GM21526 (cell line): Measurements from ENCODE around the gene KL.

ENCODE experiments used
- ATAC-seq: cut with Tn5 transposase; IDR thresholded peaks from one replicate; pipeline ENCODE4 v1.9.1; 2021; ENCODE audit warnings: moderate library complexity; ENCODE audit not compliant: unreplicated experiment, low FRiP score

Gene KL

DNA sequence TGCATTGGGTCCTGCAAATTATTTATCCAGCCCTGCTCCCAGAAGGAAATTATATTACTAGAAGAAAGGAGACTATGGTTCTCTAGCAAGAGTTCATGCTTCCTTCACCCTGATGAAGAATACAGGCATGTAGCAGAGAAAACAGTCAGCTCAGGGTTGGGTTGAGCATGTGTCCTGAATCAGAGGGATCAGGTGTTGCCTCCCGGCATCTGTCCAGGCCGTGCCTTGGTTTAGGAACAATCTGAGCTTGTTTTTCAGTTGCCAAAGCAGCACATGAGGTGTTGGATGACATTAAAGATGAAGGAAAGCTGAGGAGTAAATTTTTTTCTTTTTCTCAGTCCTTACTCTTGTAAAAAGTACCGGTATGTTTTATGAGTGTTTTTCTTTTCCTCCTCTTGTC is 62.0 kb downstream of the KL start:
- ATAC-seq: no peak

DNA sequence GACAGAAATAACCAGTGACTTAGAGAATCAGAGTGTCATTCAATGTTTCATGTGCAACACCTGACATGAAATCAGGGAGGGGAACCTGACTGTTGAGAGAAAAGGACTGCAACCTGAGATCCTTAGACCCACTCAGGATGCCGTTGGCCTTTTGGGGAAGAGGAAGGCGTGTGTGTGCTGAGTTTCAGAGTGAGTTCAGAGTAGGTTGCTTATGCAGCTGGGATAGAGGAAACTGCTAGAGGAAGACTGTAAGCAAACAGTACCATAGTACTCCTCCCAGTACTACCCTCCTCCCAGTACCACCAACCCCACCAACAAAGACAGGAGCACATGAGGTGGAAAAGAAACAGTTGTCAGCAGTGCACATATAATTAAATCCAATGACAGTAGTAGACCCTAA is 63.7 kb downstream of the KL start:
- no peak for ATAC-seq

DNA sequence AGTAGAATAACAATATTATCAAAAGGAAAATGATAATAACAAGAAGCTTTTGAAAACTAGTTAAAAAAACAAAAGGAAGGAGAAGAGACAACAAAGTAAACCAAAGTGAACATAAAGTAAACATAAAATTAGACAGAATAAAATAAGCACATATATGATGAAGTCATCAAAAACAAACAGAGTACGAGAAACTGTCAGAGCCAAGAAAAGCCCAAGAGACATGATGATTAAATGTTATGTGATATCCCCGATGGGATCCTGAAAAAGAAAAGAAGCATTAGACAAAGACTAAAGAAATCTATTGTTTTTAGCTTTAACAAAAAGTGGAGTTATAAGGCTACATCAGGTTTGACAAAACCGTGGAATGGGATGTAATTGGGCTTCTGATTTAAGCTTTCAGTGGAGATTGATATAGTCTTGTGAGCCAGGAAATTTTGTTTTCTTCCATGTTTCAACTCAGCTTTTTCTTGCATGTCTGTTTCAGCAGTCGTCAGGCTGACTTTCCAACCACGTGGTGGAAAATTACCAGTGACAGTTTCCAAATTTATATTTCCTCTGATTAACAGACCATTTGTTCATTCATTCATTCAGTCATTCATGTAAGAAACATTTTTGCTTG is 64.9 kb downstream of the KL start:
- ATAC-seq: no peak

DNA sequence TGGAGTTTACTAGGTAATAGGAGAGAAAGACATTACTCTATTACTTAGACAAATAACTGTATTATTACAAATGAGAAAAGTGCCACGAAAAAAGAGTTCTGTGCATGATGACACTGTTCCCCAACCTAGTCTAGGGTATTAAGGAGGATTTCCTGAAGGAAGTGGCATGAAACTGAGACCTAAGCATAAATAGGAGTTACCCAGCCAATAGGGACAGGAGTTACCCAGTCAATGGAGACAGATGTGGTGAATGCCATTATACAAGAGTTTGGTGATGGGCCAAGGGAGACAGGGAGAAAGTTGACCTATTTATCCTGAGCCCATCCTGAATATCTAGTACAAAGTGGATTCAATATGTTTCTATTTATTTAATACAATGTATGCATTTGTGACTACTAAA is 65.4 kb downstream of the KL start:
- ATAC-seq: no peak

DNA sequence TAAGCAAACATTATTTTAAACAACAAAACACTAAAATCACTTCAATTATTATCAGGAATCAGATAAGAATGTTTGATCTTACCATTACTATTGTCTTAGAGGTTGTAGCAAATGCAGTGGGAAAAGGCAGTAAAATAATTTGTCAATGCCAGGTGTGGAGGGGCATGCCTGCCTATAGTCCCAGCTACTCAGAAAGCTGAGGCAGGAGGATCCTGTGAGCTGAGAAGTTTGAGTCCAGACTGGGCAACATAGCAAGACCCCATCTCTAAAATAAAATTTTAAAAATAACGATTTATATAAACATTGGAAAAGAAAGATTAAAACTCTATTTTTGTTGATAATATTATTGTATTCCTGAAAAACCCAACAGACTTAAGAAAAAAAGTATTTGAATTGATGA is 66.8 kb downstream of the KL start:
- ATAC-seq: no peak

DNA sequence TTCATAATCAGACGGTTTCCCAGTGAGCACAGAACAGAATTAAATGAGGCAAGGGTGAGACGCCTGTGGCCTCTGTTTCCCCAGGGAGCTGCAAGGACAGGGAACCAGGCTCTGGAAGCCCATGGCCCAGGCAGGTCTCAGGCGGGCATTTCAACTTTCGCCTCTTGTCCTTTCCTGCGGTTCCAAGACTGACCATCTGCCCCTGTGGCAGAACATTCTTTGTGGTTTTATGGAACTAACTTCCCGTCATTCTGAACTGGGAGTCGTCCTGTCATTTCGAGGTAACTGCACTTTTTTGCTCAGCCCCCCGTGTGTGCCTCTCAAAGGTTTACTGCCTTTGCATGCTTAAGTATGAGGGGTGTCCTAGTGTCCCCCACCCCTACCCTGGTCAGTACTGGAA is 70.9 kb downstream of the KL start:
- no peak for ATAC-seq

DNA sequence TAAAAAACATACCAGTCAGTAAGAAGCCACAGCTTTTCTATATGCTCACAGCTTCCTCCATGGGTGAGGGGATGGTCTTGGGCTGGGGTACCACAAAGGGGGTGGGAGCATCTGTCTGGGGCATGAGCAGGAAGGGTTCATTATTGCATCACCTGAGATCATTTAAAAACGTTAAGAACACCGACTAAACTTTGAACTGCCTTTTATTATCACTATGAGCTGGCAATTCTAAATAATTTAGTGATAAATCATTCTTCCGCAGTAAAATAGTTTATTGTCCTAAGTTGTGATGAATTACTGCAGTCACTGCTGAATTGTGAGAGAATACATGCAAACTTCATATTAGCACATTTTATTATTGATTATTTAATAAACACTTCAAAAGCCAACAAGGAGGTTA is 71.6 kb downstream of the KL start:
- ATAC-seq: no peak

DNA sequence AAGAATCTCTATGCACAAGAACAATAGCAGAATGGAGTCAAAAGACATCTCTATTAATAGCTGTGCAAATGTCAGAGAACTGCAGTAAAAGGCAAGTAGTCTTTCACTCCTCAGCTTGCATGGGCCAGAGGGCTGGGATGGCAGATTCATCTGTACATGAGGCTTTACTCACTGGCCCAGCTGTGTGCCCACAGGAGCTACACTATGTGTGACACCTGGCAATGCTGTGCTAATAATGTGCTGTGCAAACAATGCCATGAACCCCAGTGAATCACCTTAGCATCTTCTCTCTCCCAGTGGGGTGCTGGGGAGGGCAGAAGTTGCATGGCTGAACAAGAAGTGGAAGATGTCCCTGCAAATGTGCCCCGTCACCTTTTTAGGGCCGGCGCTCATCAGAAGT is 73.1 kb downstream of the KL start:
- no peak for ATAC-seq

DNA sequence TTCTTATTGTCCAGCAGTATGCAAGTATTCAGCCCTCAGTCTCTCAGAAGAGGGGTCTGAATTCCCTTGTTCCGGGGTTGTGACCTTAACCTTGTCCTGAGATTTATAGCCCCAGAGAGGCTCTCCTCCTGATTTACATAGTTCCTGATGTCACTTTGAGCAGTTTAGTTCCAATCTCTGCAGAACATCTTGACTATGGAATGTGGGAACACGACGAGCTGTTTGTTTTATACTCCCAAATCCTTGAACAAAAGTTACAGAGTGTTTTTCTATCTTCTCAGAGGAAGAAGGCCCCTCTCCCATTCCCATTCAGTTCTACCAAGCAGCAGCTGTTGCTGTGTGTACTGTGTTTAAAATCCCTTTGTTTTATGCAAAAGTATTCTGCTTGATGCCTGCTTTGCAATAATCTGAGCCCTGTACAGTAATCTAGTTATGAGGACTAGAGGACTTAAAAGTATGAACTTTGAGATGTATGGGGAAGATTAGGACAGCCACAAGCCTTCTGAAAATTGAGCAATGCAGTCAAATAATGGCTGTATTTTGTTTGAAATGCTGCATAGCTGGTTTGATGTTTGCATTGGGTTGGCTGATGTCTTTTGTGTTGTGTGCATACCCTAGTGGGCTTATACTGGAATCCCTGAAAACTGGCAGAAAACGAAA is 74.7 kb downstream of the KL start:
- no peak for ATAC-seq

DNA sequence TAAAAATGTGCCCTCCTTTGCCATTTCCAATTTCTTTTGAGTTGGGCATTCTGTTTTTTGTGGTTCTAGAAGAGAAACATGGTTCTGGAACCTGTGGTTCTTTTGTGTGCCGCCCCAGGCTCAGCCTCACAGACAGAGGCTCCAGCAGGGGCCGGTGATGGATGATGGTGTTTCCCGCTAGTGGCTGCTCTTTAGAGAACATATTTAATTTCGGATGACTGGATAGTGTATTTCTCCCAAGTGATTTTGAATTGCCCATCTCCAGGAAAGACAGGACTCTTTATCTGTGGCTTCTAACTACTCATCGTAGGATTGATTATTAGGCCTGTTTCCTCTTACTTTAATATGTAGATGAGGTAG is 75.2 kb downstream of the KL start:
- ATAC-seq: no peak

DNA sequence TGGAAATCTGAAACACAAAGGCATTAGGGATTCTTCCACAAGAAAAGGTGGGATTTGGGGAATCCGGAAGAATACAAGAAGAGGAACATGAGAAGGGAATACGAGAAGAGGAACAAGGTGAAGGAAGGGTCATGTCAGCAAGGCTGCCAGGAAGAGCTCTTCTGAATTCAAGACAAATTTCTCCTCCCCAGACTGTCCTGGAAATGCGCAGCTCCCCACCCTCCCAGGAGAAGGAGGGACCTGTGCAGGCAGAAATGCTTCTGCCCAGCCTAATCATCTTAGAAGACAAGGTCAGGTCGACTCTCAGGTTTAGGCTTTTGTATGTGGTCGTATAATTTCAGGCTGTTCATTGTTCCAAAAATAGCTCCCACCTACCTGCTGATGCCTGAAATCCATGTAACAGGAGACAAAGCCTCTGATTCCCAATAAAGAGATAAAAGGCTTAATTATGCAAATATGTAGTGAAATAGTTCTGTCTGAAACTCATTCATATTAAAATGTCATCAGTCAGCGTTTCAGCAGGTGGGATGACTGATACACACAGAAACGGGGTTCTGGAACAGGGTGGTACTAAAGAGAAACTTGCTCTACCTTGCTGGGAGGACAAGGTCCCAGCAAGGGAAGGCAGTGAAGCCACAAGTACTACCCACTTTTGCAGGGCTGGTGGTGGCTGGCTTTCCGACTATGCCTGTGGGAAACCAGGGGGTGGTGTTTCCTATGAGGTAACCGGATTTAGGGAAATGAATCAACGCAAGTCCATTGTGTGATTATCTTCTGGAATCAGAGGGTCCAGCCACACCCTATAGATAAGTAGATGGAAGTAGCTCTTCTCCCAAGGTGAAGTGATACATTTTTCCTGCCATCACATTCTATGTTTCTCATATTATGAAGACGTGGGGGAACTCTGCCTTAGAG is 76.1 kb downstream of the KL start:
- no peak for ATAC-seq

DNA sequence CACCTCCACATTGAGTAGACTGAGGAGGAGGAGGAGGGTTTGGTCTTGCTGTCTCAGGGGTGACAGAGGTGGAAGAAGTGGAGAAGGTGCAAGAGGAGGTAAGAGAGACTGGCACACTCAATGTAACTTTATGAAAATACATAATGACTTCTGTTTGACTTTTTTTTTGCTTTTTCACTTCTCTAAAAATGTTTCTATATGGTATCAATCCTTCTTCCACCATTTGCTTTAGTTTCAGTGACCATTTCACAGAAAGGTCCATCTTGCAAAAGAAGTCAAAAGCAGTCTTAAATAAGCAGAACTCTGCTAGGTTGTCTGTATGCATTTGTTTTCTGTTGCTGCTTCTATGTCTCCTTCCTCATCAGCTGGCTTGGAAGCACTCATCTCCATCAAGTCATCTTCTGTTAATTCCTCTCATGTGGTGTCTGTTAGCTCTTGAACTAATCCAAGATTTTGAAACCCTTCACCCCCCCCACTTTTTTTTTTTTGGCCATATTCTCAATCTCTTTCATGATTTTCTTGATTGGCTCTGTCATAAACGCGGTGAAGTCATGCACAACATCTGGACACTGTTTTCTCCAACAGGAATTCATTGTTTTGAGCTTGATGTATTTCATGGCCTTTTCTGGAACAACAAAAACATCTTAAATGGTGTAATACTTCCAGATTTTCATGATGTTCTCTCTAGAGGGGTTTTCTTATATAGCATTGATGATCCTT is 80.8 kb downstream of the KL start:
- ATAC-seq: no peak

DNA sequence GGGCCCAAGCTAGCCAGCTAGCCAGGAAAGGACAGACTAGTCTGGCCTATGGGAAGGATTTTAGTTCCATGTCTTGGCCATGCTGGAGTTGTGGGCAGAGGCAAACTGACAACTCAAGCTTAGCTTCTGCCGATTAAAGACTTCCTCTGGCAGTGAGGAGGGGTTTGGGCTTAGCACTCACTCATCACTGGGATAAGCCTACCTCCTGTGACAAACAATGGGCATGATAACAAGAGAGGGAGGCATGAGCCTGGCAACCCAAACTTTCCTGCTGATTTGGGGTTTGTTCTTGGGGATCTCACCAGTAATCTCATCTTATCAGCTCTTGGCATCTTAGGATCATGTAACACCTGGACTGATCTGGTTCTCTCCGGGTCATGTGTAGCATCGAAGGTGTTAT is 83.6 kb downstream of the KL start:
- no peak for ATAC-seq

DNA sequence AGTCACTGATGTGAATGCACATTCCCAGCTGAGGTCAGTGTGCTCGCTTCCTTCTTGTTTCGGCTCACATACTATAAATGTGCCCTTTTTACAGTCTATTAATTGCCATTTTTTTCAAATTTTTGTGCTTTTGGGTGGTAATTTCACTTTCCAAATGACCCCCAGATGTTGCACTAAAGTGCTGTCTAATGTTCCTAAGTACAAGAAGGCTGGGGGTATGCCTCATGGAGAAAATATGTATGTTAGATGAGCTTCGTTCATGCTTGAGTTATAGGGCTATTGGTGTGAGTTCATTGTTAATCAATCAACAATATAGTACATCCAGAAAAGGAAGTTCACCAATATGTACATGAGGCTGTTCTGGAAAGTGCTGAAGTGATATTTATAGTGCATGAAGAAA is 84.7 kb downstream of the KL start:
- ATAC-seq: no peak

DNA sequence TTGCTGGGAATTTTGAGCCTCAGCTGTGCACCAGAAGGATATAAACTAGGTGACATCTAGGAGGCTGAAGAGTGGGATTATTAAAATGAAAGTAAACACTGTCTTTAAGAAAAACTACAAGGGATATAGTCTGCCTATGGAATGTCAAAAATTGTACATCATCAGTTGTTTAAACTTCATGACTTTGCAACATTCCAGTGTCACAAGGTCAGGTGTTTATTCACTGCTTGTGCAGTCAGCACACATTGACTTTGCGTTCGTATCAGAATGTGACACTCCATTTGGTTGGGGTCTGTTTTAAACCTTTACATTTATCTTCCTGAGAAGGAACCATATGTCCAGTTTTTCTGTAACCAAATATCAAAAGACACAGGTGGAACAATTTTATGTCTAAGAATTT is 85.6 kb downstream of the KL start:
- no peak for ATAC-seq

DNA sequence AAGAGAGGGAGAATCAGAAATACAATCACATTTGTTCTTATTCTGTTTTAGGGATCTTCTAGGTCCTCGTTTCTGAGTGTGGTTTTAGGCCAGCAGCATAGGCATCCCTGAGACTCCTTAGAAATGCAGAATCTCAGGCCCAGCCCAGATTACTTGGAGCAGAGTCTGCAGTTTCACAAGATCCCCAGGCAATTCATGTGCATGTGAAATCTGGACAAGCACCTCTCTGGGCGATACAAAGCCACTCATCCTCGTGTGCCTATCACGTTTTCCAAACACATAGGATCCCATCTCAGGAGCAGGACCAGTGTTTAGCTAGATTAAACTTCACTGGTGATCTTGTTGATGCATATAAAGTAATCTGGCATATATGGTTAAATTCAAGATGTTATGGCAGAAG is 87.2 kb downstream of the KL start:
- ATAC-seq: no peak

DNA sequence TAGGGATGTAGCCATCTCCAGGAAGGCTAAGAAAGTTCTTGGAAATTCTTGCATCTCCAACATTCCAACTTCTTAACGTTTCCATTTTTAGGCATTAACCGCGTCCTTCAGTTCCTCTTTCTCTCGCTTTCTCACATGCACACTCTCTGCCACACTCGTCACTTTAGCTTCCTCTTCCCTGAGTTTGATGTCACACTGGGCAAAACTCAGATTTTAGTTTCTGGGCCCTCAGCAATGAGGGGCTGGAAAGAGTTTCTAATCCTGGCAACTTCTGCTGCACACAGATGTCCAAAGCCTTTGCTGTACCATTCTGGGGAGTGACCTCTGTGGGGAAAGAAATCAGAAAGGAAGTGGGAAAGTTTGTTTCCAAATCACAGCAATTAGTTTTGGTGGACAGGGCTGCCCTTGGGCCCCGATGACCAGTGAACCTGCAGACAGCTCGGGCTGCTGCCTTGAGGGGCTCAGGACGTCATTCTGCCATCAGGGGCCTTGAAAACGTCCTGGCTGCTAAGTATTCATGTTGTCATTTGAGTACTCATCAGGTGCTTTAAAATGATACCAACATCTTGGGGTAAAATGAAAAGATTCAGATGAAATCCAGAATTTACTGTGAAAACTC is 89.3 kb downstream of the KL start:
- ATAC-seq: no peak

DNA sequence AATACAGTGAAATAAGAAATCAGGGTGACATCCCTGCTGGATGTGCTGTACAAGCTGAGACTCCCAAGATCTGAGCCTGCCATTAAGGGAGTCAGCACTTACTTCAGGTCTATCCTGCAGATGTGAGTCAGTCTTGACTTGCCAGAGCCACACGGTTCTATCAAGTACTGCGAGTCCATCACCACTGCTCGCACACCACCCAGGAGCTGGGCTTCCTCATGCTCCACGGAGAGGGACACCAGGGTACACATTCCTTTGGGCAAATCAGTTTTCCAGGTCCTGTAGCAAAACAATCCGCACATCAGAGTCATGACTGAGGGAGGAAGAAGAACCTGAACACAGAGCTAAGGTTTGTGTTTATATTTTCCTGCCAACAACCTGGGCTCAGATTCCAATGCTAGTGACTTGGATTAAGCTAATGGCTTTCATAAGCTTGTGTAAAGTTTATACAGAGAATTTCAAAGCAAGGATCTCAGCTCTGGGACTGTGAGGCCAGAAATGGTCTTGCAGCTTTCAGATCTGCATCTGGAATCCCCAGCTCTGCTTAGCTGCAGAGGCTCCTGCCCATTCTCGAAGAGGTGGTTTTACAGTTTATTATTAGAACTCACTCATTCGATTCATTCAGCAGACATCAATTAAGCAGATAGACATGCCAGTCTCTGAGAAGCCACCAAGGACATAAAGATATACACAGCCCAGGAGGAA is 90.6 kb downstream of the KL start:
- no peak for ATAC-seq

DNA sequence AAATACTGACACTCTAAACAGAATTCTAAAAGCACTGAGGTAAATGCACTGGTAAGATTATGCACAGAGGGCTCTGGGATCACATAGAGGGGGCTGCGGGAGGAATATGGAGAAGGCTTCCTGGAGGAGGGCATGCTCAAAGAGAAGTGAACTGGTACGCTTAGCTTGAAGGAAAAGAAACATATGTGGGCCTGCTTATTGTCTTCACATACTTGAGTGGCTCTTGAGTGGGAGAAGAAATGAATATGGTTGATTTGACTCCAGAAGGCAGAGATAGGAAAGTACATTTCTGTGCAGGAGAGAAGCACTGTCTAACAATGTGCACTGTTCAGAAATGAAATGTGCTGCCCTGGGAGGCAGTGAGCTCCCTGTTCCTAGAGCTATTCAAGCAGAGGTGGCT is 91.1 kb downstream of the KL start:
- no peak for ATAC-seq

DNA sequence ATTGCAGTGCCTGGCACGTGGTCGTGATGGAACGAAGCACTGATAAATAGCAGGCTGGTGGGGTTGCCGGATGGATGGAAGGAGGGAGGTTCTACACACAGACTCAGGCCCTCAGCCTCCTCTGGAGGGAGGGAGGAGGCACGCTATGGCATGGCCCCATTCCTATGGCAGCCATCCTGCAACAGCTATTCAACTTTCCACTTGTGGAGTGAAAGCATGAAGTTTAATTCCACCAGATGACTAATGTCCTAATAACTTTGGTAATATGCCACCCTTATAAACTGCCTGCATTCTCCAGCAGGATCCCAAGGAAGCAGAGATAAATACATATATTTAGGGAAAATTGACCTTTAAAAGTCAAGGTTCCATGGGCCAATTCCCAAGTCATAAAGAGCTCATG is 92.4 kb downstream of the KL start:
- no peak for ATAC-seq
